ENCODE results near the gene FATE1.
"Not testable (repeated sequence)": the region's sequence is repeated elsewhere in the genome, so short reads cannot be mapped to it uniquely, and the experiment has no call there.

FATE1 gene

GRCh38 chrX:151692825-151693224 lies 23.0 kb upstream of the FATE1 start:
- H3K4me3 ChIP-seq (ENCODE audit: low read depth, low read length): no peak overlapping the region

GRCh38 chrX:151694121-151694520 lies 21.7 kb upstream of the FATE1 start:
- no peak for TF ChIP-seq CTCF (IDR thresholded peaks at IDR 0.05; ENCODE audit: insufficient read depth, low read depth, low read length, missing control alignments)
- no peak for DNase-seq (ENCODE audit: low read depth)
- no peak overlapping the region for H3K4me3 ChIP-seq (ENCODE audit: low read depth, low read length)

More at GRCh38 chrX:151692825-151693224, 23.0 kb upstream of the FATE1 start:
- TF ChIP-seq CTCF (IDR thresholded peaks at IDR 0.05; ENCODE audit: insufficient read depth, low read depth, low read length, missing control alignments): no peak
- DNase-seq (ENCODE audit: low read depth): no peak

- TF ChIP-seq CTCF (IDR thresholded peaks at IDR 0.05; ENCODE audit: insufficient read depth, low read depth, low read length, missing control alignments): no peak
- no peak within 1 kb of the TSS for H3K4me3 ChIP-seq (ENCODE audit: low read depth, low read length)
- DNase-seq (ENCODE audit: low read depth): no peak
These were observed 20.9 kb upstream of the FATE1 start, which contains the start of gene PRRG3 for GRCh38 chrX:151694661-151695582. Gene PRRG3, plus strand, starts transcription at chrX:151695458. Its CDS starts 3,357 bp downstream, at chrX:151698815.

- no peak for DNase-seq (ENCODE audit: low read depth)
- no peak for TF ChIP-seq CTCF (IDR thresholded peaks at IDR 0.05; ENCODE audit: insufficient read depth, low read depth, low read length, missing control alignments)
- no peak overlapping the region for H3K4me3 ChIP-seq (ENCODE audit: low read depth, low read length)
These were observed 20.1 kb upstream of the FATE1 start for GRCh38 chrX:151695583-151696340.

GRCh38 chrX:151697082-151697481 lies 18.8 kb upstream of the FATE1 start:
- DNase-seq (ENCODE audit: low read depth); H3K4me3 ChIP-seq (ENCODE audit: low read depth, low read length): not testable (repeated sequence)

GRCh38 chrX:151697522-151697921 lies 18.3 kb upstream of the FATE1 start:
- no peak for TF ChIP-seq CTCF (IDR thresholded peaks at IDR 0.05; ENCODE audit: insufficient read depth, low read depth, low read length, missing control alignments)
- DNase-seq (ENCODE audit: low read depth): no peak

GRCh38 chrX:151698485-151698884 lies 17.4 kb upstream of the FATE1 start:
- DNase-seq (ENCODE audit: low read depth): no peak
- no peak overlapping the region for H3K4me3 ChIP-seq (ENCODE audit: low read depth, low read length)
- TF ChIP-seq CTCF (IDR thresholded peaks at IDR 0.05; ENCODE audit: insufficient read depth, low read depth, low read length, missing control alignments): no peak

More at GRCh38 chrX:151697522-151697921, 18.3 kb upstream of the FATE1 start:
- H3K4me3 ChIP-seq (ENCODE audit: low read depth, low read length): no peak overlapping the region
